GM23248 (cell line): ENCODE data around the gene RGPD4. TPM values are rescaled to one million over a fixed set of nuclear protein-coding genes. Genes with fewer than 3 reads are reported as not detected.

Experiments
- DNase-seq: peaks from one replicate; pipeline ENCODE4 v3.0.0-alpha.2; 2015
- H2AFZ ChIP-seq: fragments of 200-600 bp; sonication (generic); 2 replicates; pipeline ENCODE4 v1.6.1; 2016; ENCODE audit warnings: antibody characterized with exemption
- H3F3A ChIP-seq: fragments of 200-600 bp; sonication (generic); 2 replicates; pipeline ENCODE4 v1.6.1; 2016; ENCODE audit warnings: mild to moderate bottlenecking, antibody characterized with exemption, mixed run types; ENCODE audit not compliant: insufficient read depth
- H3K27ac ChIP-seq: fragments of 200-600 bp; sonication (generic); 2 replicates; pipeline ENCODE4 v1.5.1; 2016; ENCODE audit warnings: mild to moderate bottlenecking
- H3K27me3 ChIP-seq: fragments of 200-600 bp; sonication (generic); replicated peaks from 2 replicates; pipeline ENCODE4 v1.6.1; 2016; ENCODE audit warnings: mild to moderate bottlenecking; ENCODE audit not compliant: insufficient read depth
- H3K36me3 ChIP-seq: fragments of 200-600 bp; sonication (generic); 2 replicates; pipeline ENCODE4 v1.6.1; 2016; ENCODE audit warnings: low read depth, mild to moderate bottlenecking
- H3K4me1 ChIP-seq: fragments of 200-600 bp; sonication (generic); 2 replicates; pipeline ENCODE4 v1.6.1; 2016; ENCODE audit warnings: mild to moderate bottlenecking; ENCODE audit not compliant: insufficient read depth
- H3K4me2 ChIP-seq: fragments of 200-600 bp; sonication (generic); one replicate; pipeline ENCODE4 v1.6.1; 2016; ENCODE audit warnings: mild to moderate bottlenecking; ENCODE audit not compliant: unreplicated experiment
- H3K4me3 ChIP-seq: fragments of 200-600 bp; sonication (generic); 2 replicates; pipeline ENCODE4 v1.5.1; 2016; ENCODE audit warnings: mild to moderate bottlenecking
- H3K79me2 ChIP-seq: fragments of 200-600 bp; sonication (generic); 2 replicates; pipeline ENCODE4 v1.6.1; 2016; ENCODE audit warnings: mild to moderate bottlenecking; ENCODE audit not compliant: insufficient read depth
- H3K9ac ChIP-seq: fragments of 200-600 bp; sonication (generic); 2 replicates; pipeline ENCODE4 v1.6.1; 2016; ENCODE audit warnings: mild to moderate bottlenecking
- H3K9me2 ChIP-seq: fragments of 200-600 bp; sonication (generic); 2 replicates; pipeline ENCODE4 v1.6.1; 2016; ENCODE audit warnings: mixed run types, mild to moderate bottlenecking, moderate library complexity; ENCODE audit not compliant: insufficient read depth
- H3K9me3 ChIP-seq: fragments of 200-600 bp; sonication (generic); one replicate; pipeline ENCODE4 v1.6.1; 2017; ENCODE audit warnings: low read depth
- H4K20me1 ChIP-seq: fragments of 200-600 bp; sonication (generic); 2 replicates; pipeline ENCODE4 v1.6.0; 2016; ENCODE audit not compliant: insufficient read depth
- EZH2 ChIP-seq: fragments of 200-600 bp; sonication (generic); IDR thresholded peaks from 2 replicates; pipeline ENCODE4 v1.6.1; 2018; ENCODE audit warnings: antibody characterized with exemption, mild to moderate bottlenecking; ENCODE audit not compliant: insufficient read depth, poor library complexity, severe bottlenecking
- EZH2phosphoT487 ChIP-seq: fragments of 200-600 bp; sonication (generic); IDR thresholded peaks from 2 replicates; pipeline ENCODE4 v1.6.1; 2018; ENCODE audit warnings: antibody characterized with exemption, moderate library complexity, mild to moderate bottlenecking, low read depth; ENCODE audit not compliant: insufficient read depth
- WGBS, 2 experiments: methylation state at CpG; one replicate each; pipeline ENCODE4 v1.1.6; 2015 to 2017; ENCODE audit warnings: low lambda C conversion rate in 2 of 2, low coverage in 1 of 2; ENCODE audit errors: missing lambda C conversion rate in 2 of 2; 5-methylcytosine and 5-hydroxymethylcytosine counted together
- in situ Hi-C: fragments of 300-500 bp; cut with MboI; formaldehyde crosslinking; loops from 2 replicates; pipeline ENCODE4 v1.15.0; 2020
- polyA plus RNA-seq: library from polyadenylated mRNA; unstranded; fragments of >200 nt; fragmentation: Nextera tagmentation; extraction: Ambion mirVana; gene quantifications from 2 replicates; pipeline ENCODE4 v1.2.1, GENCODE V29; 2016
- total RNA-seq: library from RNA; depleted of rRNA; stranded (reverse); fragments of >200 nt; shearing (Covaris generic); gene quantifications from 2 replicates; pipeline ENCODE4 v1.2.3, GENCODE V29; 2014

RGPD4 gene
- total and polyA plus RNA-seq, 2 experiments from 2014 or later: not detected

DNA sequence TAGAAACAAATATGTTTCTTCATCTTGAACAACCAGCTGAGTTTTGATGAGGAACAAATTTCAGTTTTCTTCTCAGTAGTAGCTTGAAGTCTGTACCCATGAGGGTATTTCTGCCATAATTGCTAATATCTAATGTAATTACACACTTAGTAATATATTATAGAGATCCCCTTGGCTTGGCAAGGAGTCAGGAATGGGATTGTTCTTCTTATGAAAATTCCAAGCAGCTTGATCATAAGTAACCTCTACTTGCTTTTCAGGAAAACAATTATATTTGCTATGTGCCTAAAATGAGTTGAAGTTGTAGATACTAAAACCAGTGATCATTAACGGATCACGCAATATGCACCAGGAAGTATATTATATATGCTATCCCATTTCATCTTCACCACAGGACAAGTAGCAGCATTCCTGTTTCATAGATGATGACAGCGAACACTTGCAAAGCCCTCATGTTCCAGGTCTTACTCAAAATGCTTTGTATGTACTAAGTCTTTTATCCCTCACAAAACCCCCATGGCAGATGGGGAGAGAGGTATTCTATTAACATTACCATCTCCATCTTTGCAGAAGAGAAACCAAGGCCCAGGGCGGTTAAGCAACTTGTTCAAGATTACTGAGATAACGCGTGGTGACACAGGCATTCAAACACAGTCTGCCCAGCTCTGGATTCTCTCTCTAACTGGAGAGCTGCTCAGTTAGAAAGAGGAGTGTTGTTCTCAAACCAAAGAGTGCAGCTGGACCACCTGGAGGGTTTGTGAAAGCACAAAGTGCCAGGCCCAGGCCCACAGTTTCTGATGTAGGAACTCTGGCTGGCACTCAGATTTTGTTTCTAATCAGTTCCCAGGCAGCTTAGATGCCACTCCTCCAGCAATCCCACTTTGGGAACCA lies 21.8 kb upstream of the RGPD4 start:
- in situ Hi-C loops: no loop called here
- Histone ChIP-seq H3K4me2 (no peak overlapping the region), H3F3A (no peaks in the 10 kb centered on the region), H3K36me3 (no peaks in the 10 kb centered on the region), H3K9ac (no peak overlapping the region), H2AFZ (no peak overlapping the region), H4K20me1 (no peaks in the 10 kb centered on the region), H3K79me2 (no peaks in the 10 kb centered on the region), H3K9me3 (no peaks in the 10 kb centered on the region), H3K4me3 (no peak overlapping the region), H3K27ac (no peak overlapping the region), H3K27me3 (no peaks in the 10 kb centered on the region), H3K9me2 (no peaks in the 10 kb centered on the region), H3K4me1 (no peaks in the 10 kb centered on the region)
- no peak for DNase-seq
- TF ChIP-seq EZH2phosphoT487 (no peak), EZH2 (no peak)
- 45 to 50% methylated on average over 6 of the region's 6 CpGs for WGBS, 2 experiments

GRCh38 chr2:107806901-107807300 lies 19.8 kb upstream of the RGPD4 start:
- H3K36me3 ChIP-seq: no peaks in the 10 kb centered on the region
- no peaks in the 10 kb centered on the region for H4K20me1 ChIP-seq
- no peaks in the 10 kb centered on the region for H3K9me2 ChIP-seq
- no peaks in the 10 kb centered on the region for H3K27me3 ChIP-seq
- in situ Hi-C loops: no loop called here
- no peak overlapping the region for H3K4me2 ChIP-seq
- no peak for TF ChIP-seq EZH2
- no peak for TF ChIP-seq EZH2phosphoT487
- no peak overlapping the region for H3K4me3 ChIP-seq
- no peak overlapping the region for H3K27ac ChIP-seq
- 21 to 26% methylated on average over 4 of the region's 4 CpGs for WGBS, 2 experiments
- no peak overlapping the region for H2AFZ ChIP-seq
- no peaks in the 10 kb centered on the region for H3K79me2 ChIP-seq
- DNase-seq: no peak
- H3K9me3 ChIP-seq: no peaks in the 10 kb centered on the region
- no peaks in the 10 kb centered on the region for H3F3A ChIP-seq
- no peaks in the 10 kb centered on the region for H3K4me1 ChIP-seq
- no peak overlapping the region for H3K9ac ChIP-seq

GRCh38 chr2:107807988-107808387 lies 18.7 kb upstream of the RGPD4 start:
- Histone ChIP-seq H3K36me3 (no peaks in the 10 kb centered on the region), H3K4me3 (no peak overlapping the region), H2AFZ (no peak overlapping the region), H3K27me3 (no peaks in the 10 kb centered on the region), H4K20me1 (no peaks in the 10 kb centered on the region), H3K9ac (no peak overlapping the region), H3K4me1 (no peaks in the 10 kb centered on the region), H3K4me2 (no peak overlapping the region), H3K79me2 (no peaks in the 10 kb centered on the region), H3F3A (no peaks in the 10 kb centered on the region), H3K9me3 (no peaks in the 10 kb centered on the region), H3K9me2 (no peaks in the 10 kb centered on the region), H3K27ac (no peak overlapping the region)
- in situ Hi-C loops: no loop called here
- no peak for TF ChIP-seq EZH2
- TF ChIP-seq EZH2phosphoT487: no peak
- DNase-seq: no peak
- WGBS, 2 experiments: 49 to 54% methylated on average over 7 of the region's 7 CpGs

DNA sequence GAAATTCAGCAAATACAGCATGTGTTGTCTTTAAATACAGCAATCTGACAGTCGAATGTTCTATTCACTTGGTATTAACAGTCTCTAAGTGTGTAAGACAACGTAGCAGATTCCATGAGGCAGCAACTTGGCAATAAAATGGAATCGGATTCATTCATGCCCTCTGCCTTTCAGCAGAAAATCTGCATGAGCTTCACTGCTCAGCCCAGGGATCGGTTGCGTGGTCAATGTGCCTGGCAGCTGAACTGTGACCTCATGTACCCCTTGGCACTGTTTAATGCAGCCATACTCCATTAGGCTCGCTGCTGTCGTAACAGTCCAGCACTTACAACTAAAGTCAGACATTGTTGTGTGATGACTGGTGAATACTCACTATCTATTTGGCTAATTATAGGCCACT lies 17.7 kb upstream of the RGPD4 start:
- Histone ChIP-seq H4K20me1 (no peaks in the 10 kb centered on the region), H3K27me3 (no peaks in the 10 kb centered on the region), H3F3A (no peaks in the 10 kb centered on the region), H3K4me1 (no peaks in the 10 kb centered on the region), H3K36me3 (no peaks in the 10 kb centered on the region), H3K27ac (no peak overlapping the region), H3K79me2 (no peaks in the 10 kb centered on the region), H3K4me3 (no peak overlapping the region), H3K9ac (no peak overlapping the region), H2AFZ (no peak overlapping the region), H3K4me2 (no peak overlapping the region), H3K9me2 (no peaks in the 10 kb centered on the region), H3K9me3 (no peaks in the 10 kb centered on the region)
- TF ChIP-seq EZH2phosphoT487: no peak
- TF ChIP-seq EZH2: no peak
- peak; percentile 4 for DNase-seq
- WGBS, 2 experiments: 32 to 37% methylated on average over 7 of the region's 7 CpGs
- in situ Hi-C loops: no loop called here

DNA sequence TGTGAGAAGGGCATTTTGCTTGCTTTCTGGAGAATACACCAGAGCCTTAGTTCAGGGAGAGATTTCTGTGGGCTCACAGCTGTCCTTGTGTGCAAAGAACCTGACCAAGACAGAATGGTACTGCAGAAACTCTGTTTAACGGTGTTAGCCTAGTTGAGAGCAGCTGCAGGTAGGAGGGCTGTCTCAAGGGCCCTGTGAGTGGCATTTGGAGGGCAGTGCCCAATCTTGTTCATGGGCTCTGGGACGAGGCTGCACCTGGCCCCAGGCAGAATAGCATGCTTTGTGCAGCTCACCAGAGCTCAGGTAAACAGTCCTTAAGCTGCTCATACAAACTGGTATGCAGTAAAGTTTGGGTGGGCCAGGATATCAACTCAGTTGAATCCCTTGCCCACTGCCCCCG lies 16.9 kb upstream of the RGPD4 start:
- H3K36me3 ChIP-seq: no peaks in the 10 kb centered on the region
- H3K79me2 ChIP-seq: no peaks in the 10 kb centered on the region
- 23% methylated on average over 3 of the region's 3 CpGs for WGBS, 2 experiments
- no peak for TF ChIP-seq EZH2phosphoT487
- no peak for TF ChIP-seq EZH2
- H3F3A ChIP-seq: no peaks in the 10 kb centered on the region
- DNase-seq: no peak
- H3K27me3 ChIP-seq: no peaks in the 10 kb centered on the region
- H3K9me3 ChIP-seq: no peaks in the 10 kb centered on the region
- in situ Hi-C loops: no loop called here
- H3K9ac ChIP-seq: no peak overlapping the region
- H2AFZ ChIP-seq: no peak overlapping the region
- no peak overlapping the region for H3K4me2 ChIP-seq
- H3K4me3 ChIP-seq: no peak overlapping the region
- H3K9me2 ChIP-seq: no peaks in the 10 kb centered on the region
- H3K4me1 ChIP-seq: no peaks in the 10 kb centered on the region
- no peaks in the 10 kb centered on the region for H4K20me1 ChIP-seq
- no peak overlapping the region for H3K27ac ChIP-seq
